Measurements from ENCODE around the gene LRBA. TPM values are rescaled to one million over a fixed set of nuclear protein-coding genes. Genes with fewer than 3 reads are reported as not detected.

LRBA gene
- polyA plus RNA-seq, 1 of the 3 experiments (the other 2 are of a cell fraction), result 11.4 TPM

GRCh38 chr4:150779707-150780106, 235.4 kb downstream of the LRBA start:
- Histone ChIP-seq H3K4me2 (no peak overlapping the region), H4K20me1 (ENCODE audit: insufficient read depth) (no peaks in the 10 kb centered on the region), H3F3A (replicated peaks; ENCODE audit: insufficient read depth) (no peaks in the 10 kb centered on the region), H3K9ac (no peak overlapping the region), H3K36me3 (replicated peaks in 1 of 2; ENCODE audit: control insufficient read depth in 1 of 2, insufficient read depth in 2 of 2, low read length in 1 of 2) (no peaks in the 10 kb centered on the region), H3K4me3 (ENCODE audit: low read depth in 2 of 2, low read length in 1 of 2) (no peak overlapping the region), H3K9me3 (no peaks in the 10 kb centered on the region), H3K9me2 (no peaks in the 10 kb centered on the region), H3K27me3 (ENCODE audit: insufficient read depth) (no peaks in the 10 kb centered on the region), H3K27ac (ENCODE audit: low read depth in 2 of 2, low read length in 1 of 2) (no peak overlapping the region), H2AFZ (ENCODE audit: low read depth) (no peak overlapping the region), H3K79me2 (ENCODE audit: insufficient read depth) (no peaks in the 10 kb centered on the region), H3K4me1 (ENCODE audit: control insufficient read depth in 1 of 2, insufficient read depth in 2 of 2, low read depth in 1 of 2, low read length in 1 of 2) (peaks cover 0 to 13% of the 10 kb centered on the region in 2 experiments; a peak in 3 of 4 replicates)
- 92% methylated on average over 1 of the region's 1 CpG for WGBS (ENCODE audit: low lambda C conversion rate)
- POLR2A ChIA-PET, result no interaction called here
- TF ChIP-seq FOSL2 (IDR thresholded peaks at IDR 0.05; ENCODE audit: borderline replicate concordance, low read depth) (no peak), CTCF (IDR thresholded peaks at IDR 0.05) (no peak), REST (IDR thresholded peaks at IDR 0.05; ENCODE audit: low read depth, low read length) (no peak), SIN3A (IDR thresholded peaks at IDR 0.05; ENCODE audit: borderline replicate concordance, low read depth, low read length) (no peak), GABPA (IDR thresholded peaks at IDR 0.05; ENCODE audit: low read depth) (no peak), IRF3 (IDR thresholded peaks at IDR 0.05; ENCODE audit: low read depth, low read length) (no peak), TCF12 (IDR thresholded peaks at IDR 0.05) (no peak), ZBTB33 (IDR thresholded peaks at IDR 0.05; ENCODE audit: borderline replicate concordance, low read depth) (no peak), TEAD4 (IDR thresholded peaks at IDR 0.05; ENCODE audit: borderline replicate concordance, insufficient read depth) (no peak), TAF1 (IDR thresholded peaks at IDR 0.05; ENCODE audit: borderline replicate concordance, low read depth, low read length) (no peak), RXRA (IDR thresholded peaks at IDR 0.05; ENCODE audit: borderline replicate concordance, low read depth) (no peak)
- CTCF ChIA-PET, result interaction anchor here (0.8 to 1.6 kb wide), 2 partner anchors 11 to 14 kb away, joined by 4 read pairs; no protein-coding TSS in a partner anchor
- DNase-seq, result no peak

All from SK-N-SH (cell line).